GM21390 (cell line): ENCODE measurements around the gene CLTB.
"Not testable (repeated sequence)": the region's sequence is repeated elsewhere in the genome, so short reads cannot be mapped to it uniquely, and the experiment has no call there.

ENCODE experiments used
- ATAC-seq: cut with Tn5 transposase; IDR thresholded peaks from one replicate; pipeline ENCODE4 v1.9.1; 2021; ENCODE audit not compliant: unreplicated experiment

CLTB gene

GRCh38 chr5:176415952-176416924, at the start of gene CLTB:
Gene CLTB, minus strand, starts transcription at chr5:176416539. Its CDS starts 176 bp downstream, at chr5:176416363.
- peak; percentile 95 for ATAC-seq

- no peak for ATAC-seq
Observed at GRCh38 chr5:176463113-176463764, 46.9 kb upstream of the CLTB start.

- ATAC-seq, result no peak
Observed at GRCh38 chr5:176461349-176461748, 45.0 kb upstream of the CLTB start.

- no peak for ATAC-seq
Observed at GRCh38 chr5:176458904-176459561, 42.7 kb upstream of the CLTB start.

GRCh38 chr5:176454724-176455394, 38.5 kb upstream of the CLTB start:
- ATAC-seq, result no peak

- ATAC-seq, result no peak
Observed at GRCh38 chr5:176450077-176450476, 33.7 kb upstream of the CLTB start.

GRCh38 chr5:176447978-176448608, 31.8 kb upstream of the CLTB start, which contains the start of gene FAF2:
Gene FAF2, plus strand, starts transcription at chr5:176448385. Its CDS starts 23 bp downstream, at chr5:176448408.
- ATAC-seq, result peak; percentile 92

GRCh38 chr5:176447591-176447977, 31.2 kb upstream of the CLTB start:
- peak; percentile 32 for ATAC-seq

GRCh38 chr5:176446884-176447590, 30.7 kb upstream of the CLTB start:
- no peak for ATAC-seq

- no peak for ATAC-seq
Observed at GRCh38 chr5:176446028-176446665, 29.8 kb upstream of the CLTB start.

- no peak for ATAC-seq
Observed at GRCh38 chr5:176444742-176445141, 28.4 kb upstream of the CLTB start.

GRCh38 chr5:176442911-176443310, 26.6 kb upstream of the CLTB start:
- ATAC-seq, result not testable (repeated sequence)

GRCh38 chr5:176441921-176442323, 25.6 kb upstream of the CLTB start:
- no peak for ATAC-seq

GRCh38 chr5:176440927-176441706, 24.8 kb upstream of the CLTB start:
- ATAC-seq, result no peak

- ATAC-seq, result no peak
Observed at GRCh38 chr5:176438959-176439757, 22.8 kb upstream of the CLTB start.

GRCh38 chr5:176436656-176437055, 20.3 kb upstream of the CLTB start:
- ATAC-seq, result no peak

GRCh38 chr5:176432707-176433106, 16.4 kb upstream of the CLTB start:
- ATAC-seq, result no peak

- no peak for ATAC-seq
Observed at GRCh38 chr5:176429972-176430371, 13.6 kb upstream of the CLTB start.
